GM23338 (cell line): ENCODE results near the gene ABCF2.

Experiments used
- CREB1 ChIP-seq: fragments of 250-450 bp; sonication (Bioruptor Pico); IDR thresholded peaks from 2 replicates; pipeline ENCODE4 v1.5.0; 2020; ENCODE audit warnings: low read depth, mild to moderate bottlenecking, moderate library complexity
- CTCF ChIP-seq, 2 experiments: fragments of 200-600 bp in 1 of 2; sonication (generic) in 1 of 2; conservative IDR thresholded peaks; 2 replicates each; pipeline versions ENCODE4 v1.5.1 to v1.6.1; 2016 to 2017; ENCODE audit warnings: antibody characterized with exemption in 2 of 2, low read depth in 2 of 2, mild to moderate bottlenecking in 2 of 2, moderate library complexity in 1 of 2
- EZH2 ChIP-seq: fragments of 200-600 bp; sonication (generic); IDR thresholded peaks from one replicate; pipeline ENCODE4 v1.8.0; 2017; ENCODE audit warnings: antibody characterized with exemption, mild to moderate bottlenecking, low read depth; ENCODE audit not compliant: unreplicated experiment
- EZH2phosphoT487 ChIP-seq: fragments of 200-600 bp; sonication (generic); IDR thresholded peaks from one replicate; pipeline ENCODE4 v1.8.1; 2018; ENCODE audit warnings: antibody characterized with exemption; ENCODE audit not compliant: unreplicated experiment
- JUNB ChIP-seq: IDR thresholded peaks from one replicate; pipeline ENCODE4 v1.6.1; 2016; ENCODE audit warnings: antibody characterized with exemption; ENCODE audit not compliant: unreplicated experiment
- NANOG ChIP-seq: IDR thresholded peaks from 2 replicates; pipeline ENCODE4 v1.6.1; 2016; ENCODE audit warnings: antibody characterized with exemption, borderline replicate concordance
- POLR2AphosphoS5 ChIP-seq: IDR thresholded peaks from 2 replicates; pipeline ENCODE4 v1.6.1; 2016; ENCODE audit warnings: antibody characterized with exemption, low read depth
- STAT1 ChIP-seq: IDR thresholded peaks from one replicate; pipeline ENCODE4 v1.6.1; 2016; ENCODE audit warnings: antibody characterized with exemption; ENCODE audit not compliant: unreplicated experiment
- ZNF114 ChIP-seq: fragments of 250-450 bp; sonication (Bioruptor Pico); IDR thresholded peaks from 2 replicates; pipeline ENCODE4 v1.5.0; 2020; ENCODE audit warnings: mild to moderate bottlenecking, moderate library complexity
- ZNF331 ChIP-seq: fragments of 250-450 bp; sonication (Bioruptor Pico); IDR thresholded peaks from 2 replicates; pipeline ENCODE4 v1.5.0; 2020; ENCODE audit warnings: low read depth, mild to moderate bottlenecking, moderate library complexity
- ZNF462 ChIP-seq: fragments of 250-450 bp; sonication (Bioruptor Pico); IDR thresholded peaks from 2 replicates; pipeline ENCODE4 v1.5.0; 2020; ENCODE audit warnings: mild to moderate bottlenecking, moderate library complexity
- TF ChIP-seq, protein P1 (sequence below): IDR thresholded peaks from one replicate; pipeline ENCODE4 v1.6.1; 2018; ENCODE audit warnings: antibody characterized with exemption; ENCODE audit not compliant: unreplicated experiment
- TF ChIP-seq, protein P2 (sequence below): IDR thresholded peaks from 2 replicates; pipeline ENCODE4 v1.6.1; 2016; ENCODE audit warnings: antibody characterized with exemption

DNA sequence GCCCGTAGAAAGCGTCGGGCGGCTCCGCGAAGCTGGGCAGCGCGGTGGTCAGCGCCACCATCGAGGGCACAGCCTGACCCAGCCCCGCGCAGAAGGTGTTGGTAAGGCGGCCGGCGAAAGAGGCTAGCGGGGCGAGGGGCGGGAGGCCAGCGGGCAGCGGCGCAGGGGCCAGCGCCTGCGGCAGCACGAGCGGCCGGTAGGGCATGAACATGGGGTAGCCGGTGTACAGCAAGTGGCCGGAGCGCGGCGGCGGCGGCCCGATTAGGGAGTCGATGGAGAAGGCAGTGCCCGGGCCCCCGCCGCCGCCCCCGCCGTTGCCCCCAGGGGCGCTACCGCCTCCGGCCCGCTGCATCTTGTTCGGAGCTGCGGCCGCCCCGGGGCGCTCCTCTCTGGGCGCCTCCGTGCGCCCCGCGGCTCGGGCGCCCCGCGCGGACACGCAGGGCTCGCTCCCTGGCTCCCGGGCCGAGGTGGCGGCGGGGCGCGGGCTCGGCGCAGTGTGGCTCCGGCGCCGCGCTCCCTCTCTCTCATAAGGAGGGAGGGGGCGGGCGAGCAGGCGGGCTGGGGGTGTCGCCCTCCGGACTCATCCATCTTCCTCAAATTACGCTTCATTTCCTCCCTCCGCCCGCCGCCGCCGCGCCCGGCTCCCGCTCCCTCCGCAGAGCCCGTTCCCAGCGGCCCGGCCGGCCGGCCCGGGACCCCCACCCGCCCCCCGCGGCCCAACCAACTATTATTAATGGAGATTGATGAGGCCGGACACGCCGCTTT lies 59.6 kb downstream of the ABCF2 start, which contains the start of gene GBX1:
- TF ChIP-seq CTCF (conservative IDR thresholded peaks at IDR 0.05; ENCODE audit: low read depth in 2 of 2) (no peak), EZH2phosphoT487 (peak; percentile 98), CREB1 (CRISPR knock-in tag) (no peak), POLR2AphosphoS5 (no peak), EZH2 (no peak), ZNF462 (CRISPR knock-in tag) (no peak), NANOG (no peak), JUNB (no peak), STAT1 (no peak), ZNF114 (CRISPR knock-in tag) (no peak), ZNF331 (CRISPR knock-in tag) (no peak)
- TF ChIP-seq, protein P1, sequence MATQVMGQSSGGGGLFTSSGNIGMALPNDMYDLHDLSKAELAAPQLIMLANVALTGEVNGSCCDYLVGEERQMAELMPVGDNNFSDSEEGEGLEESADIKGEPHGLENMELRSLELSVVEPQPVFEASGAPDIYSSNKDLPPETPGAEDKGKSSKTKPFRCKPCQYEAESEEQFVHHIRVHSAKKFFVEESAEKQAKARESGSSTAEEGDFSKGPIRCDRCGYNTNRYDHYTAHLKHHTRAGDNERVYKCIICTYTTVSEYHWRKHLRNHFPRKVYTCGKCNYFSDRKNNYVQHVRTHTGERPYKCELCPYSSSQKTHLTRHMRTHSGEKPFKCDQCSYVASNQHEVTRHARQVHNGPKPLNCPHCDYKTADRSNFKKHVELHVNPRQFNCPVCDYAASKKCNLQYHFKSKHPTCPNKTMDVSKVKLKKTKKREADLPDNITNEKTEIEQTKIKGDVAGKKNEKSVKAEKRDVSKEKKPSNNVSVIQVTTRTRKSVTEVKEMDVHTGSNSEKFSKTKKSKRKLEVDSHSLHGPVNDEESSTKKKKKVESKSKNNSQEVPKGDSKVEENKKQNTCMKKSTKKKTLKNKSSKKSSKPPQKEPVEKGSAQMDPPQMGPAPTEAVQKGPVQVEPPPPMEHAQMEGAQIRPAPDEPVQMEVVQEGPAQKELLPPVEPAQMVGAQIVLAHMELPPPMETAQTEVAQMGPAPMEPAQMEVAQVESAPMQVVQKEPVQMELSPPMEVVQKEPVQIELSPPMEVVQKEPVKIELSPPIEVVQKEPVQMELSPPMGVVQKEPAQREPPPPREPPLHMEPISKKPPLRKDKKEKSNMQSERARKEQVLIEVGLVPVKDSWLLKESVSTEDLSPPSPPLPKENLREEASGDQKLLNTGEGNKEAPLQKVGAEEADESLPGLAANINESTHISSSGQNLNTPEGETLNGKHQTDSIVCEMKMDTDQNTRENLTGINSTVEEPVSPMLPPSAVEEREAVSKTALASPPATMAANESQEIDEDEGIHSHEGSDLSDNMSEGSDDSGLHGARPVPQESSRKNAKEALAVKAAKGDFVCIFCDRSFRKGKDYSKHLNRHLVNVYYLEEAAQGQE = no peak
- TF ChIP-seq, protein P2, sequence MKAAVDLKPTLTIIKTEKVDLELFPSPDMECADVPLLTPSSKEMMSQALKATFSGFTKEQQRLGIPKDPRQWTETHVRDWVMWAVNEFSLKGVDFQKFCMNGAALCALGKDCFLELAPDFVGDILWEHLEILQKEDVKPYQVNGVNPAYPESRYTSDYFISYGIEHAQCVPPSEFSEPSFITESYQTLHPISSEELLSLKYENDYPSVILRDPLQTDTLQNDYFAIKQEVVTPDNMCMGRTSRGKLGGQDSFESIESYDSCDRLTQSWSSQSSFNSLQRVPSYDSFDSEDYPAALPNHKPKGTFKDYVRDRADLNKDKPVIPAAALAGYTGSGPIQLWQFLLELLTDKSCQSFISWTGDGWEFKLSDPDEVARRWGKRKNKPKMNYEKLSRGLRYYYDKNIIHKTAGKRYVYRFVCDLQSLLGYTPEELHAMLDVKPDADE = no peak
